ENCODE data around the gene FDX2.

DNA sequence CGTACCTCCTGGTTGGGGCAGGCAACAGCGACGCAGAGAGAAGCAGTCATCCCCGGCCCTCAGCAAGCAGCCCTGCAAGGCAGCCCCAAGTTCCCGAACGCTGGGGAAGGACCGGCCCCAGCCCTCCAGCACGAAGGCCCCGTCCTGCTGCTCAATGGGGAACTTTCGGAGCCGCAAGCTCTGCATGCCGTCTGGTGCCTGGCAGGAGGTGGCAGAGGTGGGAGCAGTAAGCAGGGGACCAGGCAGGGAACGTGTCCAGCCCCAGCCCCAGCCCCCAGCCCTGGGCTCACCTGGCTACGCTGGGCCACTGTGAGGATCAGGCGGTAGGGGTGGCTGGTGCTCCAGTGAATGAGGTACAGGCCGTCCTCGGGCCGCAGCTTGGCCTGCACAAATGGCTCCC lies 46.4 kb upstream of the FDX2 start:
- TF ChIP-seq, protein P1, sequence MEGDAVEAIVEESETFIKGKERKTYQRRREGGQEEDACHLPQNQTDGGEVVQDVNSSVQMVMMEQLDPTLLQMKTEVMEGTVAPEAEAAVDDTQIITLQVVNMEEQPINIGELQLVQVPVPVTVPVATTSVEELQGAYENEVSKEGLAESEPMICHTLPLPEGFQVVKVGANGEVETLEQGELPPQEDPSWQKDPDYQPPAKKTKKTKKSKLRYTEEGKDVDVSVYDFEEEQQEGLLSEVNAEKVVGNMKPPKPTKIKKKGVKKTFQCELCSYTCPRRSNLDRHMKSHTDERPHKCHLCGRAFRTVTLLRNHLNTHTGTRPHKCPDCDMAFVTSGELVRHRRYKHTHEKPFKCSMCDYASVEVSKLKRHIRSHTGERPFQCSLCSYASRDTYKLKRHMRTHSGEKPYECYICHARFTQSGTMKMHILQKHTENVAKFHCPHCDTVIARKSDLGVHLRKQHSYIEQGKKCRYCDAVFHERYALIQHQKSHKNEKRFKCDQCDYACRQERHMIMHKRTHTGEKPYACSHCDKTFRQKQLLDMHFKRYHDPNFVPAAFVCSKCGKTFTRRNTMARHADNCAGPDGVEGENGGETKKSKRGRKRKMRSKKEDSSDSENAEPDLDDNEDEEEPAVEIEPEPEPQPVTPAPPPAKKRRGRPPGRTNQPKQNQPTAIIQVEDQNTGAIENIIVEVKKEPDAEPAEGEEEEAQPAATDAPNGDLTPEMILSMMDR (IDR thresholded peaks at IDR 0.05), result no peak
- no peak for TF ChIP-seq POLR2AphosphoS5 (IDR thresholded peaks at IDR 0.05; ENCODE audit: low read depth, low read length)
- TF ChIP-seq SIN3A (IDR thresholded peaks at IDR 0.05; ENCODE audit: borderline replicate concordance, insufficient read depth, low read depth, low read length), result no peak
- TF ChIP-seq TCF7L2 (IDR thresholded peaks at IDR 0.05; ENCODE audit: low read depth, low read length), result no peak
- TF ChIP-seq, protein P2, sequence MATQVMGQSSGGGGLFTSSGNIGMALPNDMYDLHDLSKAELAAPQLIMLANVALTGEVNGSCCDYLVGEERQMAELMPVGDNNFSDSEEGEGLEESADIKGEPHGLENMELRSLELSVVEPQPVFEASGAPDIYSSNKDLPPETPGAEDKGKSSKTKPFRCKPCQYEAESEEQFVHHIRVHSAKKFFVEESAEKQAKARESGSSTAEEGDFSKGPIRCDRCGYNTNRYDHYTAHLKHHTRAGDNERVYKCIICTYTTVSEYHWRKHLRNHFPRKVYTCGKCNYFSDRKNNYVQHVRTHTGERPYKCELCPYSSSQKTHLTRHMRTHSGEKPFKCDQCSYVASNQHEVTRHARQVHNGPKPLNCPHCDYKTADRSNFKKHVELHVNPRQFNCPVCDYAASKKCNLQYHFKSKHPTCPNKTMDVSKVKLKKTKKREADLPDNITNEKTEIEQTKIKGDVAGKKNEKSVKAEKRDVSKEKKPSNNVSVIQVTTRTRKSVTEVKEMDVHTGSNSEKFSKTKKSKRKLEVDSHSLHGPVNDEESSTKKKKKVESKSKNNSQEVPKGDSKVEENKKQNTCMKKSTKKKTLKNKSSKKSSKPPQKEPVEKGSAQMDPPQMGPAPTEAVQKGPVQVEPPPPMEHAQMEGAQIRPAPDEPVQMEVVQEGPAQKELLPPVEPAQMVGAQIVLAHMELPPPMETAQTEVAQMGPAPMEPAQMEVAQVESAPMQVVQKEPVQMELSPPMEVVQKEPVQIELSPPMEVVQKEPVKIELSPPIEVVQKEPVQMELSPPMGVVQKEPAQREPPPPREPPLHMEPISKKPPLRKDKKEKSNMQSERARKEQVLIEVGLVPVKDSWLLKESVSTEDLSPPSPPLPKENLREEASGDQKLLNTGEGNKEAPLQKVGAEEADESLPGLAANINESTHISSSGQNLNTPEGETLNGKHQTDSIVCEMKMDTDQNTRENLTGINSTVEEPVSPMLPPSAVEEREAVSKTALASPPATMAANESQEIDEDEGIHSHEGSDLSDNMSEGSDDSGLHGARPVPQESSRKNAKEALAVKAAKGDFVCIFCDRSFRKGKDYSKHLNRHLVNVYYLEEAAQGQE (IDR thresholded peaks at IDR 0.05; ENCODE audit: insufficient read depth in 1 of 2, low read depth in 2 of 2, low read length in 1 of 2), result no peak

Data from Panc1 (cell line).